Prostate gland (tissue), 2 donors: ENCODE data around the gene GPAT2.
"Not testable (repeated sequence)": the region's sequence is repeated elsewhere in the genome, so short reads cannot be mapped to it uniquely, and the experiment has no call there.

ENCODE experiments used
- CTCF ChIP-seq, 4 experiments: fragments of 200-600 bp in 2 of 4; fragments of 450-650 bp in 2 of 4; sonication (generic) in 2 of 4; IDR thresholded peaks; 1 replicate in 3 of 4; 2 replicates in 1 of 4; pipeline ENCODE4 v1.5.1; 2016 to 2019; ENCODE audit warnings: antibody characterized with exemption in 4 of 4, mild to moderate bottlenecking in 2 of 4, moderate library complexity in 2 of 4
- POLR2A ChIP-seq: fragments of 450-650 bp; IDR thresholded peaks from one replicate; pipeline ENCODE4 v1.6.1; 2016; ENCODE audit warnings: antibody characterized with exemption, mild to moderate bottlenecking

GRCh38 chr2:96023701-96024100 lies 11.0 kb downstream of the GPAT2 start:
- not testable (repeated sequence) for TF ChIP-seq CTCF (IDR thresholded peaks at IDR 0.05); POLR2A
